ENCODE data around the gene COMT.
A peak's percentile ranks its signal among the peaks of the same experiment; 100 is the strongest.

Gene COMT

DNA sequence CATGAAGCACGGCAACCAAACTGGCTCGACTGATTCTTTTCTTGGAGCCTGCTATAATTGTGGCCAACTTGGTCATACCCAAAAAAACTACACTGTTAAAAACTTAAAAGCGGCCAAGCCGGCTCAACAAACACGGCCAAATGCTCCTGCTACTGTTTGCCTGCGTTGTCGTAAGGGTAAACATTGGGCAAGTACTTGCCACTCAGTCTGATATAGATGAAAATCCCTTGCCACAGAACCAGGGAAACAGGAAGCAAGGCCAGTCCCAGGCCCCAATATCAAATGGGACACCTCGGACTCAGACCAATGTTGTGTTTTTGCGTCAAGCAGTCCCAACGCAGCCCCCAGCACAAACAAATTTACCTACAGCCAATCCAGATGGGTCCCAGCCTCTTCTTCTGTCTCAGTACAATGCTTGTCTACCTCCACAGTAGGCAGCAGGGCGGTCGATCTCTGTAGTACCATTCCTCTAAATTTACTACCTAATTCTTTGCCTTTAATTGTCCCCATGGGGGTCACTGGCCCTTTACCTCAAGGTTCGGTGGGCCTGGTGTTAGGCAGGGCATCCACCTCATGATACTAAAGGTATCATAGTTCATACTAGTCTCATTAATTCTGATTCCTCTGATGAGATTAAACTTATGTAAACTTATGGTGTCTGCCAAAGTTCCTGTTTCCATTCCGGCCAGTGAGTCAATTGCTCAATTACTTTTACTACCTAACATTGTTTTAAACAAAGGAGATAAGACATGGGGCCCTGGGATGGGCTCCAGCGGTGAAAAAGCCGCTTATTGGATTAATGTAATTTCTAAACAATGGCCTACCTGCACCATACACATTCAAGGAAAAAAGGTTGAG lies 3.7 kb upstream of the COMT start:
- TF ChIP-seq, protein P1, sequence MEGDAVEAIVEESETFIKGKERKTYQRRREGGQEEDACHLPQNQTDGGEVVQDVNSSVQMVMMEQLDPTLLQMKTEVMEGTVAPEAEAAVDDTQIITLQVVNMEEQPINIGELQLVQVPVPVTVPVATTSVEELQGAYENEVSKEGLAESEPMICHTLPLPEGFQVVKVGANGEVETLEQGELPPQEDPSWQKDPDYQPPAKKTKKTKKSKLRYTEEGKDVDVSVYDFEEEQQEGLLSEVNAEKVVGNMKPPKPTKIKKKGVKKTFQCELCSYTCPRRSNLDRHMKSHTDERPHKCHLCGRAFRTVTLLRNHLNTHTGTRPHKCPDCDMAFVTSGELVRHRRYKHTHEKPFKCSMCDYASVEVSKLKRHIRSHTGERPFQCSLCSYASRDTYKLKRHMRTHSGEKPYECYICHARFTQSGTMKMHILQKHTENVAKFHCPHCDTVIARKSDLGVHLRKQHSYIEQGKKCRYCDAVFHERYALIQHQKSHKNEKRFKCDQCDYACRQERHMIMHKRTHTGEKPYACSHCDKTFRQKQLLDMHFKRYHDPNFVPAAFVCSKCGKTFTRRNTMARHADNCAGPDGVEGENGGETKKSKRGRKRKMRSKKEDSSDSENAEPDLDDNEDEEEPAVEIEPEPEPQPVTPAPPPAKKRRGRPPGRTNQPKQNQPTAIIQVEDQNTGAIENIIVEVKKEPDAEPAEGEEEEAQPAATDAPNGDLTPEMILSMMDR (IDR thresholded peaks at IDR 0.05; ENCODE audit: low read depth, low read length, missing control alignments): no peak
- no peak overlapping the region for H3K4me3 ChIP-seq (ENCODE audit: low read depth, low read length)
- no peak for DNase-seq (ENCODE audit: low read depth)

DNA sequence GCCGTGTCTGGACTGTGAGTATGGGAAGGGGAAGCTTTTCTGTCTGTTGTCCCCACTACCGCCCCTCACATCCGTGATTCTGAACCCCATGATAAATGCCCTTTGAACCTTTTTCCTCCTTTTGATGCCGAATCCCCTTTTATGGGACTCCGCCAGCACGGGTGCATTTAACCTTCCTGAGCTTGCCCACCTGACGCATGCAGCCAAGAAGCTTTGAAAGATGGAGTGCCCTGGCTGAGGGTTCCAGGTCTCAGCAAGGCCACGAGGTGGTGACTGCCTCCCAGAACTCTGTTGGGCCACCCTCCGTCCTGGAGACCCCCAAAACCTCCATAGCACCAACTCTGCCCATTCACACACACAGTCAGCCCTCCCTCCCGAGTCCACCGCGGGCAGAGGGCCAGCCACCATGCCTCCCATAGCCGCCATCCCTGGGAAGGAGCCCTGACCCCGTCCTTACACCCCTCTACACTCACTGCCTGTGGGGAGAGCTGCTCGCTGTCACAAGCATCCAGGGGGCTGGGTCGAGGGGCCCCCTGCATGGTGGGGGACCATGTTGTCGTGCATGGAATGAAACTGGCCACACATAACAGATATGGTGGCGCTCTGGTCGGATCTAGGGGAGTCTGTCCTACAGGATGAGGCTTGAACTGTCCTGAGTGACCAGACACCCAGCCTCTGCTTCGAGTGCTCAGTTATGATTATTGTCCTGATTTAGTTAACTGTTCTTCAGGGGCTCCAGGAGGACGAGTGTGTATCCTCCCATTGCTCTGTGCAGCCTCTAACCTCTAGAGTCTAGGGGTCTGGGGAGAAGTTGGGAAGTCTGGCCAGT lies 822 bp upstream of the COMT start:
- peak overlapping the region; percentile 69 for H3K4me3 ChIP-seq (ENCODE audit: low read depth, low read length)
- DNase-seq (ENCODE audit: low read depth): no peak
- TF ChIP-seq, protein P1 (IDR thresholded peaks at IDR 0.05; ENCODE audit: low read depth, low read length, missing control alignments): no peak

DNA sequence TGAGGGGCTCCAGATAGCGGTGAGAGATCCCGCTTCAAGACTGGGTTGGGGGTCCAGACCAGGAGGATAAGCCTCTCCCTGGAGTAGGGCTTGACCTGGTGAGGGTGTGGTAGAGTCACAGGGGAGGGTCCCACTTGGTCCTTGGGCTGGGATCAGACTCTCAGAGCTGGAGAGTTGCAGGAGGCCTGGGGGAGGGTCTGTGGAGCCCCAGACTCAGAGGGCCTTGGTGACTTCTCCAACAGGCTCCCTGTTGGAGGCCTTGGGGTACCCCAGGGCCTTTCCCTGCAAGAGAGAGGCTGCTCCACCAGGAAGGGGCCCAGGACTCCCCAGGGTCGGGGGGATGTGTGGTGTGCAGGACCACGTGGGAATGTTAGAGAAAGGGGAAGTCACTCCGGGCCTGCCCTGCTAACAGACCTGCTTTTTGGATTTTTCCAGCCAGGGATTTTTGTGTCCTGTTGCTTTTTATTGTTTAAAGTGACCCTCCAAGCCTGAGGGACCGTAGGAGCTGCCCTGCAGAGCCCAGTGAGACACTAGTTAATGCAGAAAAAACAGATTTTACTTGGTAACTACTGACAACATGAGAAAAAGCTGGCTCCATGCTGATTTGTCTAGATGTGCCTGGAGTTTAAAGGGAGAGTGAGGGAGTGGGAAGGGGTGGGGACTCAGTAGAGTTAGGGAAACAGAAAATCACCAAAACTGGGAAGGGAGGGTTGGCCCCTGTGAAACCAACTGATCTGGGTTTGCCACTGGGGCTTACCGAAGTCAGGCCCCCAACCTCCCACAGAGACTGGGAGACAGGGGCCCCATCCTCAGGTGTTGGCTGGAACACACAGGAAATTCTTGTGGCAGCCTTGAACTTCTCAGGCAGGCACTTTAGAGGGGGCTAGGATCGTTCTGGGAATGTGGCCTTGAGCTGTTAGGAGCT lies 847 bp downstream of the COMT start:
- TF ChIP-seq, protein P1 (IDR thresholded peaks at IDR 0.05; ENCODE audit: low read depth, low read length, missing control alignments): no peak
- H3K4me3 ChIP-seq (ENCODE audit: low read depth, low read length): peak overlapping the region; percentile 69
- no peak for DNase-seq (ENCODE audit: low read depth)

DNA sequence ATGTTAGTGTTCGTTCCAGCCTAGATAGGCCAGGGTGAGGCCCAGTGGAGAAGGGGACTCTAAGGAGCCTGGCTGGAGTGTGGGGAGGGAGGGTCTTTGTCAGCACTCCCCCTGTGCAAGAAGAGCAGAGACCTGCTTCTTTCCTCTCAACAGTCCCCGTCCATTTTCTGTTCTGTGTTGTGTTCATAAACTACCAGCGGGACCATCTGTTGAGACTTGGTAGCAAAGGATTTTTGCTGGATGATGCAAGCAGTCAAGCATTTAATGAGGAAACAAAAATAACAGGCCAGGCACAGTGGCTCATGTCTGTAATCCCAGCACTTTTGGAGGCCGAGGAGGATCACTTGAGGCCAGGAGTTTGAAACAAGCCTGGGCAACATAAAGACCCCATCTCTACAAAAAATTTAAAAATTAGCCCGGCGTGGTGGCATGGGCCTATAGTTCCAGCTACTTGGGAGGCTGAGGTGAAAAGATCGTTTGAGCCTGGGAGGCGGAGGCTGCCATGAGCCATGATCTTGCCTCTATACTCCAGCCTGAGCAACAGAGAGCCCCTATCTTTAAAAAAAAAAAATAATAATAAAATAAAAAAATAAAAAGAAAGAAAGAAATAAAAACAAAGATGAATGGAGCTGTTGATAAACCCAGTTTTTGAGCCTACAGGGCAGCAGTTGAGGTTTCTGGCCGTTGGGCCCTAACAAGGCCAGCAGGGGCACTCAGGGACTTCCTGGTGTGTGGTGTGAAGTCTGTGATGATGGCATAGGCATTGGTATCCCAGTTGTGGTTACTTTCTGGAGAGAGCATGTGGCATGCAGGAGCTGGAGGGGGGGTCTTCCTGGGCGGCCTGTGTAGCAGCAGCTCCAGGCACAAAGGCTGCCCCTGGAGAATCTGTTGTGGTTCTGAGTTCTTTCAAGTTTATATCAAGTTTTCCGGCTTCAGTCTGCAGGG lies 1.8 kb downstream of the COMT start:
- H3K4me3 ChIP-seq (ENCODE audit: low read depth, low read length): peak overlapping the region; percentile 69
- DNase-seq (ENCODE audit: low read depth): no peak
- TF ChIP-seq, protein P1 (IDR thresholded peaks at IDR 0.05; ENCODE audit: low read depth, low read length, missing control alignments): peak; percentile 11

DNA sequence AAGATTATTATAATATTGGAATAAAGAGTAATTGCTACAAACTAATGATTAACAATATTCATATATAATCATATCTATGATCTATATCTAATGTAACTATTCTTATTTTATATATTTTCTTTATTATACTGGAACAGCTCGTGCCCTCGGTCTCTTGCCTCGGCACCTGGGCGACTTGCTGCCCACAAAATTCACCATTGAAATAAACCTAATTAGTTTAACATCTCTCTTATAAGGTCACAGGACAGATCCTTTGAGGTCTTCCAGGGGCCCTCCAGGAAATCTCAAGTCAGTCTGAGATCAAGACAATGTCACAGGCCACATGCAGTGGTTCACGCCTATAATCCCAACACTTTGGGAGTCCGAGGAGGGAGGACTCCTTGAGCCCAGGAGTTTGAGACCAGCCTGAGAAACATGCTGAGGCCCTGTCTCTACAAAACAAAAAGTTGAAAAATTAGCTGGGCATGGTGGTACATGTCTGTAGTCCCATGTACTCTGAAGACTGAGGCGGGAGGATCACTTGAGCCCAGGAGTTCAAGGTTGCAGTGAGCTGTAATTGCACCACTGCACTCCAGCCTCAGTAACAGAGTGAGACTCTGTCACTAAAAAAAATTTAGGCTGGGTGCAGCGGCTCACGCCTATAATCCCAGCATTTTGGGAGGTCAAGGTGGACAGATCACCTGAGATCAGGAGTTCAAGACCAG lies 6.6 kb downstream of the COMT start:
- TF ChIP-seq, protein P1 (IDR thresholded peaks at IDR 0.05; ENCODE audit: low read depth, low read length, missing control alignments): no peak
- no peak overlapping the region for H3K4me3 ChIP-seq (ENCODE audit: low read depth, low read length)
- DNase-seq (ENCODE audit: low read depth): no peak
